Epithelial cell of proximal tubule (primary cell): ENCODE data around the gene CALCOCO2. TPM values are rescaled to one million over a fixed set of nuclear protein-coding genes. Genes with fewer than 3 reads are reported as not detected.
A peak's percentile ranks its signal among the peaks of the same experiment; 100 is the strongest.

Experiments
- DNase-seq: peaks from one replicate; pipeline ENCODE4 v3.0.0-alpha.2; 2011; ENCODE audit warnings: low read depth
- H3K4me3 ChIP-seq: 2 replicates; pipeline ENCODE4 v1.5.1; 2011; ENCODE audit warnings: low read depth, mild to moderate bottlenecking, low read length
- CTCF ChIP-seq: conservative IDR thresholded peaks from 2 replicates; pipeline ENCODE4 v1.5.1; 2012; ENCODE audit warnings: low read depth, mild to moderate bottlenecking, low read length
- total RNA-seq: library from RNA; depleted of rRNA; stranded (reverse); fragments of >200 nt; gene quantifications from 2 replicates; pipeline ENCODE4 v1.2.3, GENCODE V29; 2015

The CALCOCO2 gene
- total RNA-seq, 1 donor from 2014 or later = 24.8 TPM

- H3K4me3 ChIP-seq = no peak overlapping the region
- DNase-seq = no peak
- TF ChIP-seq CTCF = no peak
Measured at GRCh38 chr17:48894886-48895285, 64.1 kb downstream of the CALCOCO2 start.

- DNase-seq = no peak
- H3K4me3 ChIP-seq = no peak overlapping the region
Measured at GRCh38 chr17:48901241-48901640, 70.4 kb downstream of the CALCOCO2 start.

GRCh38 chr17:48903401-48903800, 72.6 kb downstream of the CALCOCO2 start:
- DNase-seq = no peak
- H3K4me3 ChIP-seq = no peak overlapping the region
- TF ChIP-seq CTCF = no peak

More at GRCh38 chr17:48901241-48901640, 70.4 kb downstream of the CALCOCO2 start:
- no peak for TF ChIP-seq CTCF

- TF ChIP-seq CTCF = no peak
- no peak overlapping the region for H3K4me3 ChIP-seq
- no peak for DNase-seq
Measured at GRCh38 chr17:48904428-48904827, 73.6 kb downstream of the CALCOCO2 start.

GRCh38 chr17:48905987-48906515, 75.2 kb downstream of the CALCOCO2 start:
- H3K4me3 ChIP-seq = no peak overlapping the region
- TF ChIP-seq CTCF = no peak
- DNase-seq = no peak

GRCh38 chr17:48907713-48908046, 76.8 kb downstream of the CALCOCO2 start:
- TF ChIP-seq CTCF = no peak
- peak overlapping the region; percentile 68 for H3K4me3 ChIP-seq
- no peak for DNase-seq

GRCh38 chr17:48908047-48908843, 77.4 kb downstream of the CALCOCO2 start, which contains the start of gene UBE2Z:
UBE2Z (plus strand) TSS chr17:48908407; CDS start chr17:48908504, 97 bp downstream.
- TF ChIP-seq CTCF = peak; percentile 6
- no peak for DNase-seq
- peak within 1 kb of the TSS; percentile 68 for H3K4me3 ChIP-seq
